Loucy (cell line): ENCODE results near the gene ADARB2.

Source experiments
- EZH2phosphoT487 ChIP-seq: fragments of 200-600 bp; IDR thresholded peaks from 2 replicates; pipeline ENCODE4 v1.6.1; 2018; ENCODE audit warnings: antibody characterized with exemption, mild to moderate bottlenecking, moderate library complexity, borderline replicate concordance
- TF ChIP-seq, protein P1 (sequence below): fragments of 200-600 bp; sonication (generic); conservative IDR thresholded peaks from 2 replicates; pipeline ENCODE4 v1.5.1; 2014; ENCODE audit warnings: mild to moderate bottlenecking, antibody characterized with exemption, low read length

DNA sequence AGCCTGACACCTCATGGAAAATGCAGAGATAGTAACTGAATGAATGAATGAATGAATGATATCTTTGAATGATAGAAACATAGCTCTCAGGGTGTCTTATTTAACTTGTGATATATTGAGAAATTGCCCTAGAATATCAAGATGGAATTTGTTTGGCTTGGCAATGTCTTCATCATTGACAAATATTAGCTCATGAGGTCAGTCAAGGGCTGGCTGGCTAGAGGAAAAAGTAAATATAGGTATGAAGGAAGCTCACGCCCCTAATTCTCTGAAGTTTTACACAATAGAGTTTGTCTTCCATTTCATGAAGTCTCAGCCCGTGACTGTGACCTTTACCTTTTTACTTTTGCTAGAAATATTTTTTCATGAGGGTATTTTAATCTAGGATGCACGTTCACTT lies 305.2 kb downstream of the ADARB2 start:
- TF ChIP-seq, protein P1, sequence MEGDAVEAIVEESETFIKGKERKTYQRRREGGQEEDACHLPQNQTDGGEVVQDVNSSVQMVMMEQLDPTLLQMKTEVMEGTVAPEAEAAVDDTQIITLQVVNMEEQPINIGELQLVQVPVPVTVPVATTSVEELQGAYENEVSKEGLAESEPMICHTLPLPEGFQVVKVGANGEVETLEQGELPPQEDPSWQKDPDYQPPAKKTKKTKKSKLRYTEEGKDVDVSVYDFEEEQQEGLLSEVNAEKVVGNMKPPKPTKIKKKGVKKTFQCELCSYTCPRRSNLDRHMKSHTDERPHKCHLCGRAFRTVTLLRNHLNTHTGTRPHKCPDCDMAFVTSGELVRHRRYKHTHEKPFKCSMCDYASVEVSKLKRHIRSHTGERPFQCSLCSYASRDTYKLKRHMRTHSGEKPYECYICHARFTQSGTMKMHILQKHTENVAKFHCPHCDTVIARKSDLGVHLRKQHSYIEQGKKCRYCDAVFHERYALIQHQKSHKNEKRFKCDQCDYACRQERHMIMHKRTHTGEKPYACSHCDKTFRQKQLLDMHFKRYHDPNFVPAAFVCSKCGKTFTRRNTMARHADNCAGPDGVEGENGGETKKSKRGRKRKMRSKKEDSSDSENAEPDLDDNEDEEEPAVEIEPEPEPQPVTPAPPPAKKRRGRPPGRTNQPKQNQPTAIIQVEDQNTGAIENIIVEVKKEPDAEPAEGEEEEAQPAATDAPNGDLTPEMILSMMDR: no peak
- TF ChIP-seq EZH2phosphoT487: no peak
